ENCODE results near the gene SOD2. TPM values are rescaled to one million over a fixed set of nuclear protein-coding genes. Genes with fewer than 3 reads are reported as not detected.

The SOD2 gene
- polyA plus RNA-seq, 1 of the 3 experiments (the other 2 are of a cell fraction): 26.8 TPM

DNA sequence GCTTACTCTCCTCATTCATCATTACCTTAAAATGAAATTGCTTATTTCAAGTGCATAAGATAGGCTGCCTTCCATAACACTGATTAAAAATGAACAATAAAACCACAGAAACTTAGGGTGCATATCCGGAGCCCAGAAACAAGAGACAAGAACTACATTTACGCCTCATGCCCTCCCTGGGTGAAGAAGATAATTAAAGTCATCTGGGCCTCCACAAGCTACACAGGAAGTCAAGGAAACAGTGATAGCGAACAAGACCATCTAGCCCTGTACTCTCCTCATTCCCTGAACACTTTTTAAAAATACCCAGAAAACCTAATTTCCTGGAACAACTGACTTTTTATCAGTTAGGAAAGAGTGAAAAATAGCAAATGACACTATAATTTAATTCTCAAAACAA is 6.3 kb downstream of the SOD2 start:
- H3K4me2 ChIP-seq: no peak overlapping the region
- H3K9me2 ChIP-seq: no peaks in the 10 kb centered on the region
- no peak overlapping the region for H2AFZ ChIP-seq (ENCODE audit: low read depth)
- DNase-seq: no peak
- H3K36me3 ChIP-seq (replicated peaks in 1 of 2; ENCODE audit: control insufficient read depth in 1 of 2, insufficient read depth in 2 of 2, low read length in 1 of 2): peaks cover 24 to 33% of the 10 kb centered on the region in 2 experiments
- H3K9me3 ChIP-seq: no peaks in the 10 kb centered on the region
- peaks cover 0 to 4% of the 10 kb centered on the region in 2 experiments; a peak in 2 of 4 replicates for H3K4me1 ChIP-seq (ENCODE audit: control insufficient read depth in 1 of 2, insufficient read depth in 2 of 2, low read depth in 1 of 2, low read length in 1 of 2)
- no peaks in the 10 kb centered on the region for H3F3A ChIP-seq (replicated peaks; ENCODE audit: insufficient read depth)
- ChIA-PET CTCF (no interaction called here), POLR2A (no interaction called here)
- 91% methylated on average over 3 of the region's 3 CpGs for WGBS (ENCODE audit: low lambda C conversion rate)
- H4K20me1 ChIP-seq (ENCODE audit: insufficient read depth): no peaks in the 10 kb centered on the region; the same call in 1 of the 2 replicates
- TF ChIP-seq, protein P1, sequence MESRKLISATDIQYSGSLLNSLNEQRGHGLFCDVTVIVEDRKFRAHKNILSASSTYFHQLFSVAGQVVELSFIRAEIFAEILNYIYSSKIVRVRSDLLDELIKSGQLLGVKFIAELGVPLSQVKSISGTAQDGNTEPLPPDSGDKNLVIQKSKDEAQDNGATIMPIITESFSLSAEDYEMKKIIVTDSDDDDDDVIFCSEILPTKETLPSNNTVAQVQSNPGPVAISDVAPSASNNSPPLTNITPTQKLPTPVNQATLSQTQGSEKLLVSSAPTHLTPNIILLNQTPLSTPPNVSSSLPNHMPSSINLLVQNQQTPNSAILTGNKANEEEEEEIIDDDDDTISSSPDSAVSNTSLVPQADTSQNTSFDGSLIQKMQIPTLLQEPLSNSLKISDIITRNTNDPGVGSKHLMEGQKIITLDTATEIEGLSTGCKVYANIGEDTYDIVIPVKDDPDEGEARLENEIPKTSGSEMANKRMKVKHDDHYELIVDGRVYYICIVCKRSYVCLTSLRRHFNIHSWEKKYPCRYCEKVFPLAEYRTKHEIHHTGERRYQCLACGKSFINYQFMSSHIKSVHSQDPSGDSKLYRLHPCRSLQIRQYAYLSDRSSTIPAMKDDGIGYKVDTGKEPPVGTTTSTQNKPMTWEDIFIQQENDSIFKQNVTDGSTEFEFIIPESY (IDR thresholded peaks at IDR 0.05; ENCODE audit: borderline replicate concordance, low read depth): no peak
- TF ChIP-seq, protein P2, sequence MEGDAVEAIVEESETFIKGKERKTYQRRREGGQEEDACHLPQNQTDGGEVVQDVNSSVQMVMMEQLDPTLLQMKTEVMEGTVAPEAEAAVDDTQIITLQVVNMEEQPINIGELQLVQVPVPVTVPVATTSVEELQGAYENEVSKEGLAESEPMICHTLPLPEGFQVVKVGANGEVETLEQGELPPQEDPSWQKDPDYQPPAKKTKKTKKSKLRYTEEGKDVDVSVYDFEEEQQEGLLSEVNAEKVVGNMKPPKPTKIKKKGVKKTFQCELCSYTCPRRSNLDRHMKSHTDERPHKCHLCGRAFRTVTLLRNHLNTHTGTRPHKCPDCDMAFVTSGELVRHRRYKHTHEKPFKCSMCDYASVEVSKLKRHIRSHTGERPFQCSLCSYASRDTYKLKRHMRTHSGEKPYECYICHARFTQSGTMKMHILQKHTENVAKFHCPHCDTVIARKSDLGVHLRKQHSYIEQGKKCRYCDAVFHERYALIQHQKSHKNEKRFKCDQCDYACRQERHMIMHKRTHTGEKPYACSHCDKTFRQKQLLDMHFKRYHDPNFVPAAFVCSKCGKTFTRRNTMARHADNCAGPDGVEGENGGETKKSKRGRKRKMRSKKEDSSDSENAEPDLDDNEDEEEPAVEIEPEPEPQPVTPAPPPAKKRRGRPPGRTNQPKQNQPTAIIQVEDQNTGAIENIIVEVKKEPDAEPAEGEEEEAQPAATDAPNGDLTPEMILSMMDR (IDR thresholded peaks at IDR 0.05): no peak
- TF ChIP-seq NRF1 (IDR thresholded peaks at IDR 0.05; ENCODE audit: low read depth, low read length) (no peak), FOSL2 (IDR thresholded peaks at IDR 0.05; ENCODE audit: borderline replicate concordance, low read depth) (no peak), RFX5 (IDR thresholded peaks at IDR 0.05; ENCODE audit: low read length) (no peak), SIN3A (IDR thresholded peaks at IDR 0.05; ENCODE audit: borderline replicate concordance, low read depth, low read length) (no peak)
- TF ChIP-seq, protein P3, sequence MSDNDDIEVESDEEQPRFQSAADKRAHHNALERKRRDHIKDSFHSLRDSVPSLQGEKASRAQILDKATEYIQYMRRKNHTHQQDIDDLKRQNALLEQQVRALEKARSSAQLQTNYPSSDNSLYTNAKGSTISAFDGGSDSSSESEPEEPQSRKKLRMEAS (IDR thresholded peaks at IDR 0.05; ENCODE audit: low read depth): no peak
- peaks cover 40% of the 10 kb centered on the region for H3K79me2 ChIP-seq (ENCODE audit: insufficient read depth)
- no peaks in the 10 kb centered on the region for H3K27me3 ChIP-seq (ENCODE audit: insufficient read depth)
- H3K9ac ChIP-seq: no peak overlapping the region
- no peak overlapping the region for H3K27ac ChIP-seq (ENCODE audit: low read depth in 2 of 2, low read length in 1 of 2)
- no peak overlapping the region for H3K4me3 ChIP-seq (ENCODE audit: low read depth in 2 of 2, low read length in 1 of 2)

GRCh38 chr6:159686040-159686439 is 7.0 kb downstream of the SOD2 start:
- no peaks in the 10 kb centered on the region for H4K20me1 ChIP-seq (ENCODE audit: insufficient read depth)
- CTCF ChIA-PET: no interaction called here
- peaks cover 30 to 33% of the 10 kb centered on the region in 2 experiments for H3K36me3 ChIP-seq (replicated peaks in 1 of 2; ENCODE audit: control insufficient read depth in 1 of 2, insufficient read depth in 2 of 2, low read length in 1 of 2)
- H3K79me2 ChIP-seq (ENCODE audit: insufficient read depth): peaks cover 33% of the 10 kb centered on the region
- no peak overlapping the region for H3K9ac ChIP-seq
- no peaks in the 10 kb centered on the region for H3F3A ChIP-seq (replicated peaks; ENCODE audit: insufficient read depth)
- DNase-seq: no peak
- no peaks in the 10 kb centered on the region; a peak in 1 of 4 replicates for H3K4me1 ChIP-seq (ENCODE audit: control insufficient read depth in 1 of 2, insufficient read depth in 2 of 2, low read depth in 1 of 2, low read length in 1 of 2)
- WGBS (ENCODE audit: low lambda C conversion rate): 83% methylated on average over 5 of the region's 5 CpGs
- POLR2A ChIA-PET: no interaction called here
- H3K9me3 ChIP-seq: no peaks in the 10 kb centered on the region
- TF ChIP-seq TAF1 (IDR thresholded peaks at IDR 0.05; ENCODE audit: borderline replicate concordance, low read depth, low read length) (no peak), GATA2 (CRISPR knock-in tag; IDR thresholded peaks at IDR 0.05) (no peak), RFX5 (IDR thresholded peaks at IDR 0.05; ENCODE audit: low read length) (no peak), RXRA (IDR thresholded peaks at IDR 0.05; ENCODE audit: borderline replicate concordance, low read depth) (no peak)
- no peak overlapping the region for H3K4me3 ChIP-seq (ENCODE audit: low read depth in 2 of 2, low read length in 1 of 2)
- no peak overlapping the region for H3K4me2 ChIP-seq
- no peaks in the 10 kb centered on the region for H3K9me2 ChIP-seq
- H3K27ac ChIP-seq (ENCODE audit: low read depth in 2 of 2, low read length in 1 of 2): no peak overlapping the region
- H3K27me3 ChIP-seq (ENCODE audit: insufficient read depth): no peaks in the 10 kb centered on the region
- no peak overlapping the region for H2AFZ ChIP-seq (ENCODE audit: low read depth)
